ENCODE results near the gene IRAK1.
A peak's percentile ranks its signal among the peaks of the same experiment; 100 is the strongest.
"Not testable (repeated sequence)": the region's sequence is repeated elsewhere in the genome, so short reads cannot be mapped to it uniquely, and the experiment has no call there.

The IRAK1 gene

DNA sequence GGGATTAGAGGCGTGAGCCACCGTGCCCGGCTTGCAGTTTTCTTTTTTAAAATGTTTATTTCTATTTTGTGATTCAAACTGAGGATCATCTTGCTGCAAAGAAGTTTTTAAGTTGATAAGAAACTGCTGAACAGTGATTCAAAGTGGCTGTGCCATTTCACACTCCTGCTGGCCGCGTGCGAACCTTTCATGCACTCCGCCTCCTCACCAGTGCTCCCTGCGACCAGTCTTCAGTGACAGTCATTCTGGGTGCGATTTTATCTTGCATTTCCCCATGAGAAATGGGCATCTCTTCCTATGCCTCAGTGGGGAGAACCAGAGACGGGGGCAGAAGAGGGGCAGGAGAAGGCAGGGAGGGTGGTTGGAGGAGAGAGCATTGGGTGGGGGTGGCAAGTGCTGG is 25.7 kb downstream of the IRAK1 start:
- DNase-seq: no peak

DNA sequence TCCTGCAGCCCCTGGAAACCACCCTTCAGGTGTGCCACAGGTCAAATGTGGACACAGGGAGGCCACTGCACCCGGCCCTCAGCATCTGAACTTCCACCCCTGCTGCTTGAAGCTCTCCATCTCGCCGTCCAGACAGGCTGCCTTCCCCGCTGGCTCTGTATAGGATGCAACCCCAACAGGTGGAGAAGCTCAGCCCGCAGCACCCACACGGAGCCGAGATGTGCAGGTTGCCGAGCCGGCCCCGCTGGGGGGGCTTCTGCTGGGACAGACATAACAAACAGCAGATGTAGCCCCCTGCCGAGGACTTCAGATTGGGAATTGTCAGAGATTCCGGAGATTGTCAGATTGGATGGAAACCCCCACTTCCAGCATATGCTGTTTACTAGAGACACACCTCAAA is 26.6 kb downstream of the IRAK1 start:
- DNase-seq: no peak

DNA sequence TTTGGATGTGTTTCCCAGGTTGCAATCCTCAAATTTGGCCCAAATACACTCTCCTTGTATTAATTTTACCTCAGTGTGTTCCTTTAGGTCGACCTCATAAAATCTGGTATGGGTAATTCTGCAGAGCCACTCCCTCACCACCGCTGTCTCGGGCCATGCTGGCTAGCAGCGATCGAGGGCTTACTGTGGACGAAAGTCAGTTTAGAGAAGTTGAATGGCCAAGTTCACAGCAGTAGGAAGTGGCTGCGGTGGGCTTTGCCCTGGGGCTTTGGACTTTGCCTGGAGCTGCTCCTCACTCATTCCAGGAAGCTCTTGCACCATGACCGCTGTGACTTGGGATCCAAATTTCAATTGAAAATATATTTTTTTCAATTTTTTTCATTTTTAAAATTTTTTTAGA is 27.5 kb downstream of the IRAK1 start:
- peak; percentile 52 to 69 (median 62) for DNase-seq

DNA sequence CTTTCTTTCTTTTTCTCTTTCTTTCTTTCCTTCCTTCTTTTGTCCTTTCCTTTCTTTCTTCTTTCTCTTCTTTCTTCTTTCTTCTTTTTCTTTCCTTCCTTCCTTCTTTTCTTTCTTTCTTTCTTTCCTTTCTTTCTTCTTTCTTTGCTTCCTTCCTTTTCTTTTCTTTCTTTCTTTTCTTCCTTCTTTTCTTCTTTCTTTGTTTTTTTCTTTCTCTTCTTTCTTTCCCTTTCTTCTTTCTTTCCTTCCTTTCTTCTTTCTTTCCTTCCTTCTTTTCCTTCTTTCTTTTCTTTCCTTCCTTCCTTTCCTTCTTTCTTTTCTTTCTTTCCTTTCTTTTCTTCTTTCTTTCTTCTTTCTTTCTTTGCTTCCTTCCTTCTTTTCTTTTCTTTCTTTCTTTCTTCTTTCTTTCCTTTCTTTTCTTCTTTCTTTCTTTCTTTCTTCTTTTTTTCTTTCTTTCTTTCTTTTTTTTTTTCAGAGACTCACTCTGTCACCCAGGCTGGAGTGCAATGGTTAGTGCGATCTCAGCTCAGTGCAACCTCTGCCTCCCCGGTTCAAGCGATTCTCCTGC is 28.6 kb downstream of the IRAK1 start:
- DNase-seq: no peak

DNA sequence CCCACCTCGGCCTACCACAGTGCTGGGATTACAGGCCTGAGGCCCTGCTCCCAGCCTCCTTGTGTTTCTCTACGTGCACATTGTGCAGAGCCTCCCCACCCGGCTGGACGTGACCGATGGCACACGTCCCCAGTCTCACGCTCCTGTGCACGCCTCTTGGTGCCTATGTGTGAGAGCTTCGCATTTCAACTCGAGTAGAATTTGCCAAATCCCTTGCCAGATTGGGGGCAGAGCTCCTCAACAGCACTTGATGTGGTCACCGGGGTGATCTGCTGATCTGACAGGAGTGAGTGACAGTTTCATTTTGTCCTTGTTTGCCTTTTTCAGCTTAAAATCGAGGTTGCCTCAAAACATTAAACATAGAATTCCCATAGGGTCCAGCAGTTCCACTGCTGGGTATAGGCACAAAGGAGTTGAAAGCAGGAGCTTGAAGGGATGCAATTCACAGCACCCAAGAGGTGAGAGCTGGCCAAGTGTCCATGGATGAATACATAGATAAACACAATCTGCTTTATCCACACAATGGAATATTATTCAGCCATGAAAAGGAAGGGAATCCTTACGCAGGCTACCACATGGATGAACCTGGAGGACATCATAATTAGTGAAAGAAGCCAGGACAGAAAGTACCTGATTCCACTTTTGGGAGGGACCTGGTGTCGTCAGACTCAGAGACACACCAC is 29.6 kb downstream of the IRAK1 start:
- DNase-seq: no peak

DNA sequence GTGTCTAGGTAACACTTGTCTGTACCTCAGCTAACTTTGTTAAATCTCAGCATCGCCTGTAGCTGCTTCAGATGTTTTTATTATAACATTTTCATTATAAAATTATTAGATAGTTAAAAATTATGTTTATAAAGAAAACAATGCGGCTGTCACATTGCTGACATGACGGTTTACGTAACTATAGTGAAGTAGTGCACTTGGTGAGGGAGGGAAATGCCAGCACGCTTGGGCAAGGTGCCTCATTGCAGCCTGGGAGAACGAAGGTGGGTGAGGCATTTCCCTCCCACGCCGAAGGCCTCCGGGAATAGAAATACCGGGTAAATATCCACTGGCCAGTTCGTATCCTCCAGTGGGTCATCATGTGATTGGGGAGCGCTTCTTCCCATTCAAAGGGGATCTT is 31.2 kb downstream of the IRAK1 start:
- no peak for DNase-seq

DNA sequence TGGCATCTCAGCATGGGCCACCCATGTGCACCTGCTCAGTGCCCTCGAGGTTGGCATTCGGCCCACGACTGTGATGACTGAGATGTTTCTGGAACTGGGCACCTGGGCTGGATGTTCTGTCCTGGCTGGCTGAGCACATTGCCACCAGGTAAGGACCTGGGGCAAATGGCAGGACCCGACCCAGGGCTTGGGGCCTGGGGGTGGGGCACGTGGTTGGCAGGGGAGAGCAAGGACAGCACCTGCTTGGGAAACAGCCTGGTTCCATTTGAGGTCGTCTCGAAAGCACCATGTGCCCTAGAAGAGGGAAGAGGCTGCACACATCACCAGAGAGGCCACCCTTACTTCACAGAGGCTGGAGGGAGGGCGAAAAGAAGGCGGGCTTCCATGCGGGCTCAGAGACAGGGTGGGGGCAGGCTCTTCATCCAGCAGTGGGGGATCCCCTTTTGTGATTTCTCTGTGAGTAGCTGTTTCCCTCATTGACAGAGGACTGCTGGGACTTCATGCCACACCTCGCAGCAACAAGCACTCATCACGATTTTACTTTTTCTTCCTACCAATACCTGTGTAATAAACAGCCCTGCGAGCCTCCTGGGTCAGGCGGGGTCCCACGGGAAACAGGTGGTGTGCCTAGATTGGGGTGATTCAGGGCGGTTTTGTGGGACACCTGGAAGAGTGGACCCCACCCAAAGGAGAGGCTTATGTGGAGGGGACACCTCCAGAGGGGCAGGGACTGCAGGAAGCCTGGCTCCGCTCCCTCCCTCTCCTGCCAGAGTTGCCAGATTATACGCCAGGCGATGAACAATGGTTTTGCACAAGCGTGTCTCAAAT is 35.1 kb downstream of the IRAK1 start:
- peak in 3 of 4 experiments; percentile 30 to 64 (median 61) for DNase-seq

DNA sequence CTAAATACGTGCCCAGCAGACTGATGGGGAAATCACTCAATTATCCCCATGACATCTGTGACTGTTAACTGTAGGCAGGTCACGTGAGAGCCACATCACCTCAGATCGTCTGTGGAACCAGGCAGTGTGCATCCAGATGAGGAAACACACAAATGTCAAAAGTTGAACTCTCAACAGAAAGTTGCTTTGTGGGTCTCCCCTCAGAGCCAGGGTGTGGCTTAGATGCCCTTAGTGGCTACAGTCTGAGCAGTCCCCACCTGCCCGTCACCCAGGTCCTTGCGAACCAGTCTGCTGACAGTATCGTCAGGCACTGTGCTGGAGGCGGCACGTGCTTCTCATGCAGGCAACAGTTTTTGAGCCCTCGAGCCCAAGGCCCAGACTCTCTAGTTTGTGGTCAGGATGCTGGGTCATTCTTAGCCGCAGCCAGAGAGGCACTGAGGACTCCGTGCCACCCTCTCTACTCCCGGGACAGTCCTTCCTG is 36.3 kb downstream of the IRAK1 start:
- DNase-seq: peak; percentile 56 to 79 (median 66)

DNA sequence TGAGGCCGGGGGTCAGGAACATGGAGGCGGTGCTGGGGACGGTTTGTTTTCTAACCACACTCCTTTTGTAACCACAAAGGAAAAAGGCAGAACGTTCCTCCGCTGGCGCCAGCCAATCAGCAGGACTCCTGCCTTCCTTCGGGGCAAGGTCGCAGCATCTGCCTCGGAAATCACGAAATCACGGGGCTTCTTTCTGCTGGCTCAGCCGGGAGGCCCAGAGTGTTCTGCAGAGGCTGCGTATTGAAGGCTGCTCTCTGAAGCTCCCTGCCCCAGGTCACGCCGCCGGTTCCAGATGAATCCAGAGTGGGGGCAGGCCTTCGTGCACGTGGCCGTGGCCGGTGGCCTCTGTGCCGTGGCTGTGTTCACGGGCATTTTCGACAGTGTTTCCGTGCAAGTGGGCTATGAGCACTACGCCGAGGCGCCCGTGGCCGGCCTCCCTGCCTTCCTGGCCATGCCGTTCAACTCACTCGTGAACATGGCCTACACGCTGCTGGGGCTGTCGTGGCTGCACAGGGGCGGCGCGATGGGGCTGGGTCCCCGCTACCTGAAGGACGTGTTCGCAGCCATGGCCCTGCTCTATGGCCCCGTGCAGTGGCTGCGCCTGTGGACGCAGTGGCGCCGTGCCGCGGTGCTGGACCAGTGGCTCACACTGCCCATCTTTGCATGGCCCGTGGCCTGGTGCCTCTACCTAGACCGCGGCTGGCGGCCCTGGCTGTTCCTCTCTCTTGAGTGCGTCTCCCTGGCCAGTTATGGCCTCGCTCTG is 37.8 kb downstream of the IRAK1 start:
- DNase-seq: peak; percentile 80 to 91 (median 89)

DNA sequence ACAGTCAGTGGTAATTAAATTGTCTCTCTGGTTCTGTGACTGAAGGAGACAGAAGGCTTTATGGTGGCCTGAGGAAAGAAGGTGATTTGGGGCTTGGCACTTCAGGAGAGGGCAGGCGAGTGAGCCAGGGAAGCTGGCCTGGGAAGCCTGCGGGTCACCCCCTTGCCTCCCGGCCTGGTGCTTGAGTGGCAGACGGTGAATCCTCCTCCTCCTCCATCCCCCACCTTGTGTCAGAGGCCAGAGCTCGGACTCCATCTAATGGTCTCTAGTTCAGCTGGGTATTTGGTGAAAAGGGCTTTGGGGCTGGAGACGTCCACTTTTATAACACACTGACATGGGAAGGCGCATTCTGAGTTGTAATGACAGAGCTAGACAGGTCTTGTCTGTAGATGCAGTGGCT is 38.5 kb downstream of the IRAK1 start:
- DNase-seq: no peak

DNA sequence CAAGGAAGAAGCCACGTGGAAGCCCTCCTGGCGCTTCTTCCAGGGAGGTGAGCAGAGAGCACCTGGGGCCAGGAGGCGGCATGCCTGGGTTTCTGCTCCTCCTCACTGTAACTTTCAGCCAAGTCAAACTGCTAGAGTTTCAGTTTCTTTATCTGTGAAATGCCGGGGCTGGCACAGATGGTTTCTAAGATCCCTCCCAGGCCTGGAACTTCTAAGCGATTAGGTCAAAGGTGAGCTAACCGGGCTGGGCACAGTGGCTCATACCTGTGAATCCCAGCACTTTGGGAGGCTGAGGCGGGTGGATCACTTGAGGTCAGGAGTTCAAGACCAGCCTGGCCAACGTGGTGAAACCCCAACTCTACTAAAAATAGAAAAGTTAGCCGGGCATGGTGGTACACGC is 39.3 kb downstream of the IRAK1 start:
- DNase-seq: not testable (repeated sequence)

DNA sequence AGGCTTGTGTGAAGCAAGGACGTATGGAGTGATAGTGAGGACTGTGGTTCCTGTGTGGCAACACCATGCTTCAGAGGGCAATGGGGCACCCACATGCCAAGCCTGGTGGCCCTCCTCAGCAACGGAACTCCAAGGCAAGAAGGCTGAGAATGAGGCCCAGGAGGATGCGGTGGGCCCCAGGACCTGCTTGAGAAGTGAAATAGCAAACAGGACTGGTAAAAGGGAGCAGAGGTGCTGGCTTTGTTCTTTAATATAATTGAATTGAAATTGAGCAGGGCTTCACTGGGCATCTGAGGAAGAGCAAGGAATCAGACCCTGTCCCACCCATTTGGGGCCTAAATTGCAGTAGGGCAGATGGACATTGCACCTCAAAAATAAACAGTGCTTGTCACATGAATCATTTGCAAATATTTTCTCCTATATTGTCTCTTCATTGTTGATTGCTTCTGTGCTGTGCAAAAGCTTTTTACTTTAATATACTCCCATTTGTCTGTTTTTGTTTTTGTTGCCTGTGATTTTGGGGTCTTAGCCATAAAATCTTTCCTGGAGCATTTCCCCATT is 44.9 kb downstream of the IRAK1 start:
- peak in 3 of 4 experiments; percentile 31 to 38 (median 38) for DNase-seq

DNA sequence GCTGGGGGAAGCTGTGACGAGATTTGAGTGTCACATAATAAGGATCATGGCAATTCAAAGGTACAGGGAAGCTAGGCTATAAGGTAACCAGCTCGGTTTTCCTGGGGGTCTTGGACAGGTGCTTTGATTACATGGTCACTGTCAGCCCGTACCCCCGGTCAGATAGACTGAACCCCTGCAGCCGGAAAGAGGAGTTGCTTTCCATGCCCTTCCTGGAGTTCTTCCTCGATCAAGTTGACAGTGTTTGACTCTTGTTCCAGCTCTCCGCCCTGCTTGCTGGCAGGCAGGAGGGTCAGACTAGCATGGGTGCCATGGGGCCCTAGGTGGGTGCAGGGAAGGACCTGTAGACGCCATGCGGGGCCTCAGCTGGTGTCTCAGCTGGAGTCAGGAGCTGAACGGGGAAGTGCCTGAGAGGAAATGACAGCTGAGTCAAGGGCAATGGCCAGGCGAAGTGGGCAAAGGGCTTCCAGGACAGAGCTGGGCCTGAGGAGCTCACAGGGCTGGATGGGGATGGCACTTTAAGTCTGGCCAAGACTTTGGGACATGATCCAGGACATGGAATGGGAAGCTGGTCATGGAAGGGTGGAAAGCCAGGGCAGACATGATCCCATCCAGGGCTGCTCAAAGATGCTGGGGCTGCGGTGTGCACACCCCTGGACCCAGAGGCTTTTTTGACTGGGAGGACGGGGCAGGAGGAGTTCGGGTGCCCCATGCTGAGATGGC is 45.5 kb downstream of the IRAK1 start:
- DNase-seq: peak; percentile 47 to 74 (median 68)

DNA sequence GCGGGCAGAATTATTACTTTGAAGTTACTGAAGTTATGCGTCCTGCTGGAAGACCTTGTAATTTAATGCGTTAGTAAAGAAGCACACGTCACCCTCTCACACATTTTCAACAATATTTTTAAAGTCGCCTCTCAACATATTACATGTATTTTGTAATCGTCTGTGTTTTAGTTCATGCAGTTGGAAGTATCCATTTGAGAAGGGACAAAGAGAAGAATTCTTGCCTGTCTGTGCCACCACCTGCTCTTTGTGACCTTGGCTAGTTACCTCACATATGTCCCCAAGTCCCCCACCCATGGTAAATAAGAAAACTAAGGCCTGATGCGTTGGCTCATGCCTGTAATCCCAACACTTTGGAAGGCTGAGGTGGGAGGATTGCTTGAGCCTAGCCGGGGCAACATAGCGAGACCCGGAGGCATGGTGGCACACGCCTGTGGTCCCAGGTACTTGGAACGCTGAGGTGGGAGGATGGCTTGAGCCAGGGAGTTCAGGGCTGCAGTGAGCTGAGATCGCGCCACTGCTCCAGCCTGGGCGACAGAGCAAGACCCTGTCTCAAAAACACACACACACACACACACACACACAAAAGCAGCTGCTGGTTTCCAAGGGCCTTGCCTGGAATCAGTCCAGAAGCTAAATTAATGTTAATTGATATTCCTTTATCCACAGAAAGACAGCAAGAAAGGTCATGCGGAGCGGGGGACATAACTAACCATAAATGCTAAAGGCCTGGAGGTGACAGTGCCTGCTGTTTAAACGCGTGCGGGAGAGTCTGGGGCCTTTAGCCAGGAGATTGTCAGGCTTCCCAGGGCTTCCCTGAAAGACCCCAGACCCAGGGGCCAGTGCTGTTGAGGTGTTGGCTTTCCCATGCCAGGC is 46.3 kb downstream of the IRAK1 start:
- no peak for DNase-seq

DNA sequence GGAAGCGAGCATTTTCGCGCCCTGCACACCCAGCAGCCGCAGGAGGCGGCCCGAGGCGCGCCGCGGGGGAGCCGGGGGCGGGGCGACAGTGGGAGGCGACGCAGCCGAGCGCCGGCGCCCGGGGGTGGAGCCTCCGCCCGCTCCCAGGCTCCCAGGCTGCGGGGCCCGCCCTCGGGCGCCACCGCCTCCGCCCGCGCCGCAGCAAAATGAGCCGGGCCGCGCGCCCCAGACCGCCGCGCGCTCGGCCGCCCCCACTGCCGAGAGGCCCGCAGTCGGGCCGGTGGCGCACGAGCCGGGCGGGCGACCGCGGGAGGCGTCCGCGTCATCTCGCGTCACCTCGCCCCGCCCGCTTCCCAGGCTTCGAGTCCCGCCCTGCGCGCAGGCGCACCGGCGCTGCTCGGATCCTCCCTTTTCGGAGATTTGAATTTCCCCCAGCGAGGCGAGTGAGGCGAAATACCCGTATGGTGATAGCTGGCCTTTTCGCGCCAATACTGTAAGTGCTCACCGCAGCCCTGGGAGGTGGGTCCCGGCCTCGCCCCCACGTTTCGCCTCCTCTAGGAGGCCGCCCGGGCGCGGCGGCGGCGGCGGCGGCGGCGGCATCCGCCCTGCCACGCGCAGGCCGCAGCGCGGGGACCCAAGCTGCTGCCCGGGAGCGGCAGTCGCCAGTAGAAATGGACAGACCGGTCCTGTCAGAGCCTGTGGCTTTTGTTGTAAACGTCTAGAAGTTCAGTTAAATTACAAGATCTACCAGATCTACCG is 47.2 kb downstream of the IRAK1 start, which contains the start of gene TMEM187:
Gene TMEM187, plus strand, starts transcription at position 387 of the 759 bp plus-strand sequence. CDS start 9,309 bp downstream, outside the sequence.
- peak; percentile 91 to 95 (median 94) for DNase-seq

DNA sequence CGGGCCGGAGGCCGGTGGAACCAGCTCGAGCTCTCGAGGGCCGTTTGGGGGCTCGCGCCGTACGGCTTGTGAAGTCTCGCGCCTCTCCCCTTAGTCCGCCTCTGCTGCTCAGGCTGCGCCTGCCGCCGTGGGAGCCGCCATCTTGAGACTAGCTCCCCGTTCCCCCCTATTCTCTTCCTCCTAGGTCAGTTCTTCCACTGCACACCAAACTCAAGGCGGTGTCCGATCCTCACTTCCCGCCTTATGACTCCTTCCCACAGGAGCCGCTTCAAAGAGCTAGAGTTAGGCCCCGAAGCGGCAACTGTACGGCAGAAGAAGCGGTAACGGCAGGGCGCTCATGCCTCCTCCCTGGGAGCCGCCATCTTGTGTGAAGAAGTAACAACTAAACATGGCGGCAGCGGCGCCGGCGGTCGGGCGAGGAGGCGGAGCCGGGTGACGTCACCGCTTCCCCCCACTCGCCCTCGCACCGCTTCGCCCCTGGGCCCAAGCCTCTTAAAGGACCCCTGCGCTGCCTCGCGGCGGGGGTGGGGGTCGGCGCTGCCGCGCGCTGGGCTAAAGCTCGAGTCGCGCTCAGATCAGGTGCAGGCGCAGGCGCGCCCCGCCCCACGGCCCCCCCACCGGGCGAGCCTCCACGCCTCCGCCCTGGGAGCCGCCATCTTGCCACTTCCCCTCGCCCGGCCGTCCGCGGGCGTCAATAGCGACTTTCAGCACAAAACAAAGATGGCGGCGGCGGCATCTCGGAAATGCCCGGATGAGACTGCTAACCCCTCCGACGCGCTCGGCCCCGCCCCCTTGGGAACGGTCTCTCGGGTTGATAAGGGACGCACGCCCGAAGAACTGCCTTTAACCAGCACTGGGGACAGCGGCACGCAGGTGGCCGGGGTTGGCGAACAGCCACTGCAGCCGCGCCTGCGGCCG is 48.0 kb downstream of the IRAK1 start, which contains the start of gene HCFC1:
Gene HCFC1, minus strand, starts transcription at position 369 of the 918 bp plus-strand sequence. CDS start 978 bp downstream, outside the sequence.
- peak; percentile 91 to 95 (median 93) for DNase-seq

DNA sequence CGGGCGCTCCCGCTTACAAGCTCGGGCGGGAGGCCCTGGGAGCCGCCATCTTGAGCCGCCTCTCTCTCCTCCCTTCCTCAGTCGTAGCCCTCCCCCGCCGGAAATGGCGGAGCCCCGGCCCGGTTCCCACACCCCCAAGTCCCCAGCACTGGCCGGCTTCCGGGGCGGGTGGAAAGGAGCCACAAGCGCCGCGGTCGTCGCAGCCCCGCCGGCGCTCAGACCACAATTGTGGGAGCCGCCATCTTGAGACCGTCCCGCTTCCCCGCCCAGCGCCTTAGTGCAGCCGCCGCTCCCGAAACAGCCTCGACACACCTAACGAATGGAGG is 48.6 kb downstream of the IRAK1 start:
- DNase-seq: peak; percentile 89 to 95 (median 94)

DNA sequence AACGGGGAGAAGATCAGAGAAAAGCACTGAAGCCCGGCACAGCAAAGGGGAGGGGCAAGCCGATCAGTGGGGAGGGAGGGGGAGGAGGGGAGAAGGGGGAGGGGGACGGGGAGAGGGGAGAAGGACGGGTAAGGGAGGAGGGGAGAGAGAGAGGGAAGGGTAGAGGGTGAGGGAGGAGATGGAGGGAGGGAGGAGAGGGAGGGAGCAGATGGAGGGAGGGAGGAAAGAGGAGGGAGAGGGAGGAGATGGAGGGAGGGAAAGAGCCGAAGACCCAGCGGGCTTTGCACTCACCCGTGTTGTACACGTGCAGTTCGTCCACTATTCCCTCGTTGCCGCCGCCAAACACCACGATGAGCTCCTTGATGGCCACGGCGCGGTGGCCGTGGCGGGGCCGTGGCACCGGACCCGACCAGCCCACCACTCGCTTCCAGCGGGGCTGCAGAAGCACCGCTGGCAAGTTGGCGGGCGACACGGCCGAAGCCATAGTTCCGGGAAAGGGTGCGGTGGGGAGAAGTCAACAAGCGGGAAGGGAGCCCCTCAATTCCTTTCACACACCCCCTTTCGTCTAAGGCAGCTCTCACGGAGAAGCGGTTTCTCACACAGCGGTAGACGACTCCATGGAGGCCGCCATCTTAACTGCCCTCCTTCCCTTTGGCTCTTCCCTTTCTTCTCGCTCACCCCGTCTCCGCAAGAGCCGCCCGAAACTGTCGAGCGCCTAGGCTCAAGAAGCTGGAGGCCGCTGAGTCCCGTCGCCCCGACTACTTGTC is 49.2 kb downstream of the IRAK1 start:
- peak in 1 of 4 experiments; percentile 24 for DNase-seq
